Mammary epithelial cell (primary cell): ENCODE measurements around the gene RECK.

Experiments used
- CTCF ChIP-seq, 2 donors: IDR thresholded peaks in 1 of 2; conservative IDR thresholded peaks in 1 of 2; 2 replicates each; pipeline ENCODE4 v1.5.1; 2011 to 2012; ENCODE audit warnings: inconsistent platforms in 2 of 2, low read length in 2 of 2, mild to moderate bottlenecking in 2 of 2, control low read depth in 1 of 2, low read depth in 1 of 2; ENCODE audit not compliant: insufficient read depth in 1 of 2; ENCODE audit errors: extremely low read depth in 1 of 2
- EZH2 ChIP-seq: IDR thresholded peaks from 2 replicates; pipeline ENCODE4 v1.6.1; 2012; ENCODE audit warnings: low read length, inconsistent platforms, borderline replicate concordance

GRCh38 chr9:36011379-36011778, 25.3 kb upstream of the RECK start:
- TF ChIP-seq EZH2 (no peak), CTCF (conservative IDR thresholded peaks at IDR 0.05 in 1 of 2, IDR thresholded peaks at IDR 0.05 in 1 of 2; ENCODE audit: extremely low read depth in 1 of 2, insufficient read depth in 1 of 2, low read depth in 1 of 2, low read length in 2 of 2) (no peak)
